HepG2 (cell line): ENCODE data around the gene WFDC12. TPM values are rescaled to one million over a fixed set of nuclear protein-coding genes. Genes with fewer than 3 reads are reported as not detected.

ENCODE experiments used
- ATAC-seq: fragments of 200-7000 bp; cut with Tn5 transposase; 3 replicates; pipeline ENCODE4 v1.9.1; 2020; ENCODE audit warnings: mild to moderate bottlenecking, moderate library complexity
- BruUV-seq: library from RNA; stranded (reverse); fragments of 400-500 nt; replicated peaks from 2 replicates; lab custom pipeline; 2021; lab: Mats Ljungman, UMichigan
- CTCF ChIA-PET: fragments of 300-600 bp; formaldehyde crosslinking; extraction: SDS; loops from one replicate; lab custom pipeline; 2021; ENCODE audit warnings: low total read pairs, inconsistent platforms, low intra/inter-chr PET ratio; lab: Yijun Ruan, JAX
- POLR2A ChIA-PET: fragments of 350-600 bp; sonication (Branson Sonifier 250); formaldehyde crosslinking; loops from one replicate; lab custom pipeline; 2020; ENCODE audit warnings: antibody characterized with exemption, inconsistent platforms; lab: Yijun Ruan, JAX
- DNase-seq: peaks from one replicate; pipeline ENCODE4 v3.0.0-alpha.2; 2015; ENCODE audit warnings: low spot score
- FAIRE-seq: peaks from 3 replicates; lab custom pipeline; 2011; peaks lifted over from hg19 to GRCh38; lab: Jason Lieb, UNC
- H2AFZ ChIP-seq: one replicate; pipeline ENCODE4 v1.6.1; 2011; ENCODE audit warnings: low read length, inconsistent platforms
- H3K27ac ChIP-seq: fragments of 300-600 bp; 3 replicates; pipeline ENCODE4 v1.8.0; 2011; ENCODE audit warnings: mixed run types, mild to moderate bottlenecking, mixed read lengths, low read length, inconsistent platforms; ENCODE audit not compliant: insufficient read depth; ENCODE audit errors: extremely low read length
- H3K27me3 ChIP-seq, 2 experiments: fragments of 200-600 bp in 1 of 2; 2 replicates in 1 of 2; 3 replicates in 1 of 2; pipeline versions ENCODE4 v1.6.0 to v1.8.0; 2011; ENCODE audit warnings: low read length in 2 of 2, mild to moderate bottlenecking in 2 of 2, moderate library complexity in 2 of 2, inconsistent platforms in 1 of 2; ENCODE audit not compliant: insufficient read depth in 2 of 2, control insufficient read depth in 1 of 2
- H3K36me3 ChIP-seq, 2 experiments: fragments of 200-600 bp in 1 of 2; replicated peaks in 1 of 2; 2 replicates in 1 of 2; 3 replicates in 1 of 2; pipeline versions ENCODE4 v1.5.1 to v1.8.0; 2011; ENCODE audit warnings: low read length in 2 of 2, inconsistent platforms in 1 of 2; ENCODE audit not compliant: insufficient read depth in 2 of 2, control insufficient read depth in 1 of 2
- H3K4me1 ChIP-seq: 2 replicates; pipeline ENCODE4 v1.5.1; 2012; ENCODE audit warnings: low read length, inconsistent platforms; ENCODE audit not compliant: insufficient read depth
- H3K4me2 ChIP-seq: 2 replicates; pipeline ENCODE4 v1.6.0; 2011; ENCODE audit warnings: low read depth, low read length, inconsistent platforms
- H3K4me3 ChIP-seq, 3 experiments: fragments of 200-600 bp in 1 of 3; sonication (generic), shearing (Covaris generic) in 1 of 3; replicated peaks in 1 of 3; 2 replicates each; pipeline ENCODE4 v1.5.1; 2011 to 2016; ENCODE audit warnings: low read length in 3 of 3, inconsistent platforms in 2 of 3, low read depth in 2 of 3, mild to moderate bottlenecking in 2 of 3, control low read depth in 1 of 3, mixed read lengths in 1 of 3; ENCODE audit not compliant: insufficient read depth in 1 of 3
- H3K79me2 ChIP-seq: one replicate; pipeline ENCODE4 v1.6.1; 2011; ENCODE audit warnings: low read length, inconsistent platforms; ENCODE audit not compliant: insufficient read depth
- H3K9ac ChIP-seq: 2 replicates; pipeline ENCODE4 v1.6.0; 2011; ENCODE audit warnings: mild to moderate bottlenecking, low read depth, low read length, inconsistent platforms; ENCODE audit not compliant: insufficient read depth
- H3K9me3 ChIP-seq: 2 replicates; pipeline ENCODE4 v1.5.1; 2012; ENCODE audit warnings: mild to moderate bottlenecking, low read length
- H4K20me1 ChIP-seq: 2 replicates; pipeline ENCODE4 v1.6.0; 2011; ENCODE audit warnings: inconsistent platforms, mild to moderate bottlenecking, low read length, moderate library complexity; ENCODE audit not compliant: insufficient read depth
- CHCHD3 ChIP-seq: sonication (generic); formaldehyde crosslinking; IDR thresholded peaks from 2 replicates; pipeline ENCODE4 v1.8.0; 2022; ENCODE audit warnings: mild to moderate bottlenecking, missing genetic modification reagents, moderate library complexity
- HNF4G ChIP-seq, 2 experiments: sonication (generic) in 1 of 2; formaldehyde crosslinking in 1 of 2; IDR thresholded peaks; 2 replicates each; pipeline versions ENCODE4 v1.4.0 to v1.6.1; 2011 to 2020; ENCODE audit warnings: borderline replicate concordance in 2 of 2, low read depth in 2 of 2, mild to moderate bottlenecking in 2 of 2, low read length in 1 of 2, missing genetic modification reagents in 1 of 2, moderate library complexity in 1 of 2
- HOXA9 ChIP-seq: sonication (generic); formaldehyde crosslinking; IDR thresholded peaks from 2 replicates; pipeline ENCODE4 v1.8.1; 2022; ENCODE audit warnings: missing genetic modification reagents, mild to moderate bottlenecking, moderate library complexity, borderline replicate concordance
- KLF15 ChIP-seq: sonication (generic); formaldehyde crosslinking; IDR thresholded peaks from 2 replicates; pipeline ENCODE4 v1.8.1; 2023; ENCODE audit warnings: borderline replicate concordance, mild to moderate bottlenecking, inconsistent platforms, missing genetic modification reagents, mixed read lengths
- THYN1 ChIP-seq: sonication (generic); formaldehyde crosslinking; IDR thresholded peaks from 2 replicates; pipeline ENCODE4 v1.8.1; 2023; ENCODE audit warnings: low read depth, mild to moderate bottlenecking, moderate library complexity, missing genetic modification reagents, borderline replicate concordance
- ZBTB43 ChIP-seq: sonication (generic); formaldehyde crosslinking; conservative IDR thresholded peaks from 2 replicates; pipeline ENCODE4 v1.4.0; 2020; ENCODE audit warnings: missing genetic modification reagents
- ZHX1 ChIP-seq: sonication (generic); formaldehyde crosslinking; IDR thresholded peaks from 2 replicates; pipeline ENCODE4 v1.8.1; 2022; ENCODE audit warnings: low read depth, mild to moderate bottlenecking, missing genetic modification reagents
- ZHX2 ChIP-seq, 2 experiments: sonication (generic) in 1 of 2; formaldehyde crosslinking in 1 of 2; IDR thresholded peaks; 2 replicates each; pipeline versions ENCODE4 v1.6.1 to v1.9.0; 2014 to 2022; ENCODE audit warnings: antibody characterized with exemption in 1 of 2, borderline replicate concordance in 1 of 2, inconsistent platforms in 1 of 2, low read depth in 1 of 2, missing genetic modification reagents in 1 of 2
- ZNF33A ChIP-seq: sonication (generic); formaldehyde crosslinking; IDR thresholded peaks from 2 replicates; pipeline ENCODE4 v1.5.1; 2020; ENCODE audit warnings: missing genetic modification reagents, mild to moderate bottlenecking, moderate library complexity, borderline replicate concordance
- ZNF598 ChIP-seq: sonication (generic); formaldehyde crosslinking; IDR thresholded peaks from 2 replicates; pipeline ENCODE4 v1.5.1; 2020; ENCODE audit warnings: mild to moderate bottlenecking, missing genetic modification reagents, borderline replicate concordance
- WGBS: methylation state at CpG from one replicate; pipeline ENCODE4 v1.1.6; 2017; ENCODE audit warnings: low lambda C conversion rate; 5-methylcytosine and 5-hydroxymethylcytosine counted together
- in situ Hi-C: cut with HindIII; loops from 2 replicates; pipeline ENCODE4 v1.10.0; 2017; ENCODE audit warnings: low pct_unique_long_range_greater_than_20kb; ENCODE audit not compliant: extremely low pct_ligation_motif_present
- intact Hi-C: fragments of 100-400 bp; cut with micrococcal nuclease; formaldehyde crosslinking; loops from one replicate; pipeline ENCODE4 v1.10.0; 2022; ENCODE audit not compliant: unreplicated experiment
- polyA plus RNA-seq, 8 experiments: library from polyadenylated mRNA; depleted of rRNA in 3 of 8; stranded (reverse) in 7 of 8; unstranded in 1 of 8; fragments of >200 nt; fragmentation: Illumina TruSeq in 4 of 8; extraction: Trizol in 4 of 8; gene quantifications; 2 replicates each; pipeline versions ENCODE4 v1.2.1 to v1.2.3, GENCODE V29; 2011 to 2016; ENCODE audit warnings: low read depth in 4 of 8, missing spikeins in 1 of 8, mixed read lengths in 1 of 8; ENCODE audit not compliant: insufficient read depth in 1 of 8
- total RNA-seq, 5 experiments: library from RNA; depleted of rRNA; stranded (reverse); fragments of >200 nt; fragmentation: Illumina TruSeq; extraction: Trizol; gene quantifications; 2 replicates each; pipeline ENCODE4 v1.2.3, GENCODE V29; 2016; ENCODE audit warnings: low read depth in 1 of 5

WFDC12 gene
- total and polyA plus RNA-seq, 2 of the 13 experiments (the other 11 are each of a cell fraction or from before 2014, with no cell fraction given): not detected

GRCh38 chr20:45111285-45111684, 13.0 kb downstream of the WFDC12 start (continued):
- TF ChIP-seq ZHX1: no peak
- no peak for TF ChIP-seq CHCHD3
- no peak for TF ChIP-seq ZNF33A (CRISPR knock-in tag)
- TF ChIP-seq, all 625 proteins: peak for 0

GRCh38 chr20:45110301-45110700, 14.0 kb downstream of the WFDC12 start:
- no peak for FAIRE-seq
- Histone ChIP-seq H3K4me1 (peaks cover 10% of the 10 kb centered on the region), H3K27me3 (peaks cover 7 to 30% of the 10 kb centered on the region in 2 experiments; a peak in 2 of 5 replicates), H3K79me2 (no peaks in the 10 kb centered on the region), H4K20me1 (no peaks in the 10 kb centered on the region), H3K9ac (no peak overlapping the region), H2AFZ (no peak overlapping the region), H3K27ac (no peak overlapping the region), H3K4me2 (no peak overlapping the region), H3K4me3 (no peak overlapping the region), H3K36me3 (no peaks in the 10 kb centered on the region), H3K9me3 (no peaks in the 10 kb centered on the region)
- ATAC-seq: no peak
- no peak for DNase-seq
- WGBS: 69% methylated on average over 11 of the region's 11 CpGs
- no TSS peak for BruUV-seq
- intact Hi-C loops (loop anchor here (5.0 kb wide), 1 partner anchor 98 kb away; no protein-coding TSS in a partner anchor), in situ Hi-C loops (no loop called here)
- ChIA-PET POLR2A (no interaction called here), CTCF (no interaction called here)
- no peak for TF ChIP-seq HOXA9
- TF ChIP-seq ZHX2 (IDR thresholded peaks at IDR 0.05; ENCODE audit: low read depth): no peak
- TF ChIP-seq ZHX2 (CRISPR knock-in tag; IDR thresholded peaks at IDR 0.05; ENCODE audit: borderline replicate concordance): no peak
- TF ChIP-seq ZNF598: no peak
- TF ChIP-seq KLF15 (CRISPR knock-in tag): no peak
- no peak for TF ChIP-seq THYN1 (CRISPR knock-in tag)
- TF ChIP-seq HNF4G (IDR thresholded peaks at IDR 0.05; ENCODE audit: borderline replicate concordance, low read depth, low read length): no peak
- no peak for TF ChIP-seq HNF4G (CRISPR knock-in tag; IDR thresholded peaks at IDR 0.05; ENCODE audit: borderline replicate concordance, low read depth)
- no peak for TF ChIP-seq ZBTB43 (CRISPR knock-in tag)
